GM12801 (cell line): ENCODE data around the gene ATP6V1C2.

Experiments
- CTCF ChIP-seq: IDR thresholded peaks from one replicate; pipeline ENCODE4 v1.5.1; 2011; ENCODE audit warnings: control low read depth; ENCODE audit not compliant: insufficient read length; ENCODE audit errors: extremely low read depth

The ATP6V1C2 gene

DNA sequence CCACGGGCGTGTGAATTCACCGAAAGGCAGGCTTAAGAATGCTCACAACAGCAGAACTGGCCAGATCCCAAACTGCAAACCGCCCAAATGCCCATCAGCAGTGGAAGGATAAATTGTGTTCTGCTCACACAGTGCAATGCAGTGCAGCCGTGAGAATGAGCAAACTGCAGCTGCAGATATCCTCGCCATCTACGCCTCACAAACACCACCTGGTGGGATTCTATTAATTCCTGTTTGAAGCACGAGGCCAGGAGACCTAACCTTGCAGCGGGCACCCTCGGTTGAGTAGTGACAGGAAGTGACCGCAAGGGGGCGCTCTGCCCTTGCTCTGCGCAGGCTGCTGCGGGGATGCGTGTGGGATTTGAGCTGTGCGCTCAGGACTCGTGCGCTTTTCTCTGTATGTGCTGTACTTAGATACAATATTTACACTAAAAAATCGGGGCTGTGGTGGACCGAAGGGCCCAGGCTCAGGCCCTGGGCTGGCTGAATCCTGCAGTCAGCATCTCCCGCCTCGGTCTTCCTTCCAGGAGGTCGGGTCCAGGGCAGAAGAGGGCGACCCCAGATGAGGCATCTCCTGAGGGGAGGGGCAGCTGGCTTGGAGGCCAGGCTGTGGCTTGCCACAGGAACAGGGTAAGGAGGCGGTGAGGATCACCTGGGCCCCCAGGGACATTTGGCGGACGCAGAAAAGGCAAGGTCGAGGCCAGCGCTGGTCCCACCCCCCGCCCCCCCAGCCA is 110.9 kb downstream of the ATP6V1C2 start:
- peak; percentile 91 for TF ChIP-seq CTCF

DNA sequence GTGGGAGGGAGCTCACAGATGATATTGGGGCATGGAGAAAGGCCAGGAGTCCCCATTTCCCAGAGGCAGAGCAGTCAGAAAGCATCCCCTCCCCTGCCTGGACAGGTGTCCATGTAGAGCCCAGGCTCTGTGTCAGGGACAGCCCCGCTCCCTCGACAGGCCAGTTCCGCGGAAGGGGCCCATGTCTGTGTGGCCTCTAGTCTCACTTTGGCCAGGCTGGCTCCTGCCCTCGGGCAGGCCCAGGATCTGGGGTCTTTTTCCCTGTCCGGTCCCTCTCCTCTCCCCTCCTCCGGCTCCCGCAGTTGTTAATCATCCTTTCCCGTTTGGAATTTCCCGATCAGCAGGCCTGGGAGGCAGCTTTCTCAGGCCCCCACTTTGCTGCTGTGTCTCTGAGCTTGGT is 111.6 kb downstream of the ATP6V1C2 start:
- no peak for TF ChIP-seq CTCF

- TF ChIP-seq CTCF, result no peak
Measured at GRCh38 chr2:10834068-10834655, 112.7 kb downstream of the ATP6V1C2 start.
